DMS153 (cell line): ENCODE results near the gene TXK.

Experiments used
- DNase-seq: peaks from one replicate; lab custom pipeline; 2025; lab: John Stamatoyannopoulos, UW

The TXK gene

GRCh38 chr4:48137846-48138245 is 3.8 kb upstream of the TXK start:
- no peak for DNase-seq

GRCh38 chr4:48133669-48134068 is 381 bp downstream of the TXK start:
- no peak for DNase-seq

GRCh38 chr4:48131736-48132135 is 2.3 kb downstream of the TXK start:
- no peak for DNase-seq

GRCh38 chr4:48130100-48130499 is 4.0 kb downstream of the TXK start:
- DNase-seq, result no peak

- no peak for DNase-seq
Measured at GRCh38 chr4:48129307-48130014, 4.6 kb downstream of the TXK start.

- peak; percentile 20 for DNase-seq
Measured at GRCh38 chr4:48127682-48128404, 6.2 kb downstream of the TXK start.

- DNase-seq, result no peak
Measured at GRCh38 chr4:48127231-48127630, 6.8 kb downstream of the TXK start.

- no peak for DNase-seq
Measured at GRCh38 chr4:48126621-48127020, 7.4 kb downstream of the TXK start.

GRCh38 chr4:48124870-48125269 is 9.2 kb downstream of the TXK start:
- no peak for DNase-seq

- DNase-seq, result no peak
Measured at GRCh38 chr4:48122756-48123155, 11.3 kb downstream of the TXK start.

GRCh38 chr4:48121180-48121579 is 12.9 kb downstream of the TXK start:
- no peak for DNase-seq

- DNase-seq, result no peak
Measured at GRCh38 chr4:48120132-48120531, 13.9 kb downstream of the TXK start.

GRCh38 chr4:48119646-48120045 is 14.4 kb downstream of the TXK start:
- no peak for DNase-seq

- no peak for DNase-seq
Measured at GRCh38 chr4:48118081-48118480, 16.0 kb downstream of the TXK start.

GRCh38 chr4:48116582-48116981 is 17.5 kb downstream of the TXK start:
- DNase-seq, result no peak

GRCh38 chr4:48114412-48114811 is 19.6 kb downstream of the TXK start:
- DNase-seq, result no peak

GRCh38 chr4:48112017-48112667 is 21.9 kb downstream of the TXK start:
- no peak for DNase-seq

GRCh38 chr4:48110452-48110978 is 23.5 kb downstream of the TXK start:
- DNase-seq, result no peak

- DNase-seq, result peak; percentile 3
Measured at GRCh38 chr4:48109413-48110263, 24.4 kb downstream of the TXK start.

GRCh38 chr4:48108309-48109073 is 25.6 kb downstream of the TXK start:
- no peak for DNase-seq

GRCh38 chr4:48105230-48105629 is 28.8 kb downstream of the TXK start:
- no peak for DNase-seq
